Measurements from ENCODE around the gene ACTRT2.

DNA sequence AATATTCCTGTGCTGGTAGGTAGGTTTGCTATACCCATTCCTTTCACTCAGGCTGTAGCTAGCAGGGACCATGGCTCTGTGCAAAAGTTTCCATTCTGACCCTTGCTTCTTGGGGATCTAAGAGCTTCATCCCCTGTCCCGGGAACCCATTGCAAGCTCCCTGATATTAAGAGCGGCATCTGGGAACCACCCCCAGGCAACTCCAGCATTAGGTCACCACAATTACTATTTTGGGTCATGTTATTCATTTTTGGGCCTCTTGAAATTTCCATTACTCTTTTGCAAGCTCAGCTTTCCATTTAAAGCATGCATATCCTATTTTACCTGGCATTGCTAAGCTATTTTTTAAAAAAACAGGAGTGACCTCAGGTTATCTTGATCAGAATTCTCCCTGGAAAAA, 22.1 kb upstream of the ACTRT2 start:
- TF ChIP-seq YY1 (IDR thresholded peaks at IDR 0.05; ENCODE audit: low read depth, low read length) = no peak
- no peak for TF ChIP-seq POLR2A (IDR thresholded peaks at IDR 0.05; ENCODE audit: low read depth, low read length)
- no peak for TF ChIP-seq POLR2AphosphoS5 (IDR thresholded peaks at IDR 0.05; ENCODE audit: low read length)
- TF ChIP-seq ZNF24 (IDR thresholded peaks at IDR 0.05) = no peak
- no peak for TF ChIP-seq ZNF274 (IDR thresholded peaks at IDR 0.05; ENCODE audit: insufficient read depth, insufficient read length)
- no peak for TF ChIP-seq EZH2 (IDR thresholded peaks at IDR 0.05; ENCODE audit: borderline replicate concordance, control insufficient read depth, low read depth, low read length)

Data from GM12878 (cell line).